Heart right ventricle (tissue), 16 donors: ENCODE data around the gene NGEF. TPM values are rescaled to one million over a fixed set of nuclear protein-coding genes. Genes with fewer than 3 reads are reported as not detected.
"Not testable (repeated sequence)": the region's sequence is repeated elsewhere in the genome, so short reads cannot be mapped to it uniquely, and the experiment has no call there.

Source experiments
- ATAC-seq, 8 donors: fragments of 200-7000 bp; cut with Tn5 transposase; one replicate each; pipeline ENCODE4 v1.9.1; 2020; ENCODE audit warnings: mild to moderate bottlenecking in 8 of 8, moderate library complexity in 8 of 8, moderate number of reproducible peaks in 1 of 8
- DNase-seq, 2 donors: peaks; one replicate each; pipeline ENCODE4 v3.0.0-alpha.2; 2020
- H3K27ac ChIP-seq, 10 donors: fragments of 200-600 bp; sonication (generic) in 2 of 10; one replicate each; pipeline versions ENCODE4 v1.5.0 to v1.8.0; 2020 to 2022; ENCODE audit warnings: mild to moderate bottlenecking in 3 of 10
- H3K27me3 ChIP-seq, 7 donors: fragments of 200-600 bp; one replicate each; pipeline ENCODE4 v1.8.0; 2021 to 2022; ENCODE audit warnings: mild to moderate bottlenecking in 2 of 7
- H3K36me3 ChIP-seq, 9 donors: fragments of 200-600 bp; sonication (generic) in 1 of 9; one replicate each; pipeline versions ENCODE4 v1.5.0 to v1.8.0; 2020 to 2022; ENCODE audit warnings: mild to moderate bottlenecking in 2 of 9
- H3K4me1 ChIP-seq, 9 donors: fragments of 200-600 bp; sonication (generic) in 1 of 9; one replicate each; pipeline versions ENCODE4 v1.5.0 to v1.8.0; 2020 to 2022; ENCODE audit warnings: mild to moderate bottlenecking in 4 of 9
- H3K4me3 ChIP-seq, 10 donors: fragments of 200-600 bp; sonication (generic) in 2 of 10; one replicate each; pipeline versions ENCODE4 v1.5.0 to v1.8.0; 2020 to 2022; ENCODE audit warnings: mild to moderate bottlenecking in 7 of 10, moderate library complexity in 2 of 10
- H3K9me3 ChIP-seq, 11 donors: fragments of 200-600 bp in 10 of 11; sonication (generic) in 2 of 11; one replicate each; pipeline versions ENCODE4 v1.5.0 to v1.8.0; 2013 to 2022; ENCODE audit warnings: mild to moderate bottlenecking in 2 of 11, control low read depth in 1 of 11, moderate library complexity in 1 of 11
- CTCF ChIP-seq, 9 donors: fragments of 200-600 bp; sonication (generic) in 2 of 9; IDR thresholded peaks; one replicate each; pipeline versions ENCODE4 v1.5.0 to v1.8.0; 2021 to 2022; ENCODE audit warnings: antibody characterized with exemption in 9 of 9, mild to moderate bottlenecking in 5 of 9, moderate library complexity in 1 of 9
- WGBS, 2 donors: extraction: QIAGEN DNeasy Blood & Tissue Kit; methylation state at CpG; one replicate each; pipeline ENCODE4 v1.1.7; 2013; ENCODE audit warnings: inconsistent platforms in 1 of 2; 5-methylcytosine and 5-hydroxymethylcytosine counted together
- intact Hi-C, 10 donors: fragments of 100-400 bp; cut with DNase I; formaldehyde crosslinking; loops; one replicate each; pipeline versions ENCODE4 v1.11.1 to v1.14.2; 2022
- polyA plus RNA-seq, 2 donors: library from polyadenylated mRNA; stranded (reverse); fragments of 200-250 nt; gene quantifications; one replicate each; pipeline ENCODE4 v1.2.3, GENCODE V29; 2013
- total RNA-seq, 10 donors: library from RNA; stranded (reverse); fragmentation: NEBNext Ultra II Directional in 3 of 10; extraction: Animal tissue kit (Norgen Biotek cat#: 25700) in 3 of 10; gene quantifications; one replicate each; pipeline versions ENCODE4 v1.2.1 to v1.2.4, GENCODE V29; 2021 to 2023
- donor health status: Arrhythmogenic right ventricular cardiomyopathy.
- donor health status: ischemic (EF 13 %, LVEDD 7.1; RV severe dilation, severe dysfunction).
- donor health status: healthy with polysubstance abuse.
- donor health status: DM: no; HTN: yes; CAD: no.
- donor health status: DM: no; HTN: no; CAD: no.
- donor health status: ischemic (EF 25% LVEDD 6.9; RV normal size, moderate dysfunction).
- donor health status: ischemic (EF 25% LVEDD 5.7; RV mildly dilated, moderate dysfunction).
- donor health status: healthy.
- donor health status: DM: yes; HTN: yes; CAD: no.
- donor health status: Ischemic cardiomyopathy.
- donor health status: ischemic (EF 35%, LVEDD 5.7; RV mildly dilated, moderate dysfunction).
- donor health status: nonischemic (EF 11% LVEDD 7.7; RV severe dilation, severe dysfunction).
- donor health status: DM: yes; HTN: yes; CAD: no.
- donor health status: PGD.
- donor health status: ischemic (EF 29% LVEDD 5.4; RV normal size, mild dysfunction).
- donor health status: nonischemic (EF 23%, LVEDD 6.1; RV moderate dilation, normal function).

The NGEF gene
- total and polyA plus RNA-seq, 12 donors: 0.27 to 0.75 (median 0.54) TPM; not detected in 3

DNA sequence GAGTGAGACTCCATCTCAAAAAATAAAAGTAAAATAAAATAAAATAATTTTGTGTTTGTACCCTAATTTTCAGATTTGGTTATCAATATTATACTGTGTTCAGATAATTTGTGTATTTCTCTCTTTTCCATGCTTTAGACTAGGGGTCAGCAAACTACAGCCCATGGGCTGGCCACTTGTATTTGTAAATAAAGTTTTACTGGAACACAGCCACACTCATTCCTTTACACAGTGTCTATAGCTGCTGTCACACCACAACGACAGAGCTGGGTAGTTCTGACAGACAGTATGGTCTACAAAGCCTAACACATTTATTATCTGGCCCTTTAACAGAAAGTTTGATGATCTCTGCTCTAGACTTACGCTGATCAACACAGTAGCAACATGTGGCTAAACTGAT, 99.2 kb downstream of the NGEF start:
- ATAC-seq: no peak
- Histone ChIP-seq H3K4me3 (no peak overlapping the region), H3K27ac (no peak overlapping the region), H3K4me1 (no peaks in the 10 kb centered on the region), H3K27me3 (peaks cover 0 to 68% (median 55%) of the 10 kb centered on the region in 7 donors), H3K9me3 (peaks cover 0 to 21% (median 7%) of the 10 kb centered on the region in 11 donors), H3K36me3 (no peaks in the 10 kb centered on the region)
- DNase-seq: no peak
- intact Hi-C loops: no loop called here
- no peak for TF ChIP-seq CTCF (IDR thresholded peaks at IDR 0.05)
- 68% methylated on average over 2 of the region's 2 CpGs for WGBS, 2 donors

DNA sequence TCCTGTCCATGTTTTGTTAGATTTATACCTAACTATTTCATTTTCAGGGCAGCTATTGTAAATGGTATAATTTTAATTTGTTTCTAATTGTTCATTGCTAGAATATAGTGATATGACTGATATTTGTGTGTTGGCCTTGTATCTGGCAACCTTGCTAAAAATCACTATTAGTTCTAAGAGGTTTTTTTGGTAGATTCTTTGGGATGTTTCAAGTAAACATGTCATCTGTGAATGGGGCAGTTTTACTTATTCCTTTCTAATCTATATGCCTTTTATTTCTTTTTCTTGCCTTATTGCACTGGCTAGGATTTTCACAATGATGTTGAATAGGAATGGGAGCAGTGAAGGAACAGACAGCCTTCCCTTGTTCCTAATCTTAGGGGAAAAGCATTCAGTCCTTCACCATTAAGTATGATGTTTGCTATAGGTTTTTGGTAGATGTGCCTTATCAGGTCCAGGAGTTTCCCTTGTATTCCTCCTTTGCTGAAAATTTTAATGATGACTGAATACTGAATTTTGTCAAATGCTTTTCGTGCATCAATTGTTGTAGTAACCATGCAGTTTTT, 101.3 kb downstream of the NGEF start:
- Histone ChIP-seq H3K9me3 (peaks cover 0 to 21% (median 7%) of the 10 kb centered on the region in 11 donors), H3K4me1 (no peaks in the 10 kb centered on the region), H3K27ac (no peak overlapping the region), H3K27me3 (peaks cover 0 to 52% (median 44%) of the 10 kb centered on the region in 7 donors), H3K4me3 (no peak overlapping the region), H3K36me3 (no peaks in the 10 kb centered on the region)
- DNase-seq: no peak
- no peak for ATAC-seq
- TF ChIP-seq CTCF (IDR thresholded peaks at IDR 0.05): no peak
- WGBS, 2 donors: 51 to 52% methylated on average over 1 of the region's 1 CpG
- intact Hi-C loops: no loop called here

DNA sequence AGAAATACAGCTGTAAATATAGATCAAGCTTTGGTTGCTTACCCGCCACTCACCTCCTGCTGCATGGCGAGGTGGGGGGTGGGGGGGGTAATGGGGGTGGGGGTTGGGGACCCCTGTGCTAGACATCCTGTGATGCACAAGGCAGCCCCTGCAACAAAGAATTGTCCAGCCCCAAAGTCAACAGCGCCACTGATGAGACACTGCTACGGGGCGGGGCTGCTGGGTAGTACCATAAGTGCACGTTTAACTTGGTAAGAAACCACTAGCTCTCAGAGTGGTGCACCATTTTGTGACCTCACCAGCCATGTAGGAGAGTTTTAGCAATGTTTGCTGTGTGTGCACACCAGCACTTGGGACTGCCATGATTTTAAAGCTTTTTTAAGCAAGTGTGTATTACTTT, 102.7 kb downstream of the NGEF start:
- intact Hi-C loops: no loop called here
- ATAC-seq (no peak), DNase-seq (no peak)
- Histone ChIP-seq H3K36me3 (no peaks in the 10 kb centered on the region), H3K9me3 (peaks cover 0 to 21% (median 7%) of the 10 kb centered on the region in 11 donors), H3K4me1 (no peaks in the 10 kb centered on the region), H3K27me3 (peaks cover 0 to 39% (median 32%) of the 10 kb centered on the region in 7 donors), H3K4me3 (no peak overlapping the region), H3K27ac (no peak overlapping the region)
- 84 to 94% methylated on average over 6 of the region's 6 CpGs for WGBS, 2 donors
- no peak for TF ChIP-seq CTCF (IDR thresholded peaks at IDR 0.05)

DNA sequence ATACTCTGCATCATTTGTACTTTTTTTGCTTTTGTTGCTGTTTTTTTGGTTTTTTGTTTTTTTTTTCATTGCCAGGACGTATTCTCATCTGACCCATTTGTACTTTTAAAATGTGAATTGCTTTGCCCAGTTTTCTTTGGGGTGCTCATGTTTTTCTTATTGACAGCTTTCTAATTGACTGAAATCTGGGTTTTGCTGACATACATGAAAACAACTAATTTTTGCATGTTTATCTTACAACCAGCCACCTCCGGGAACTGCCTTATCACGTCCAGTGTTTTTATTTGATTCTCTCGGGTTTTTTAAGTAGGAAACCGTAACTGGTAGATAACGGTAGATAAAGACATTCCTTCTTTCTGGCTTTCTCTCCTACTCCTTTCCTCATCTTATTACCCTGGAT, 104.4 kb downstream of the NGEF start:
- Histone ChIP-seq H3K27ac (no peak overlapping the region), H3K36me3 (no peaks in the 10 kb centered on the region), H3K4me3 (no peak overlapping the region), H3K4me1 (no peaks in the 10 kb centered on the region), H3K27me3 (peaks cover 0 to 34% (median 24%) of the 10 kb centered on the region in 7 donors), H3K9me3 (peaks cover 0 to 21% (median 7%) of the 10 kb centered on the region in 11 donors)
- WGBS, 2 donors: 19 to 24% methylated on average over 6 of the region's 6 CpGs
- TF ChIP-seq CTCF (IDR thresholded peaks at IDR 0.05): no peak
- ATAC-seq (no peak), DNase-seq (no peak)
- intact Hi-C loops: no loop called here

- WGBS, 2 donors: 90 to 93% methylated on average over 9 of the region's 9 CpGs
- H3K4me3 ChIP-seq, intact Hi-C loops, ATAC-seq, H3K36me3 ChIP-seq, H3K27ac ChIP-seq, DNase-seq, H3K4me1 ChIP-seq: not testable (repeated sequence)
- H3K9me3 ChIP-seq: peaks cover 0 to 18% (median 7%) of the 10 kb centered on the region in 11 donors
- peaks cover 0 to 34% (median 18%) of the 10 kb centered on the region in 7 donors for H3K27me3 ChIP-seq
These were observed 105.4 kb downstream of the NGEF start for GRCh38 chr2:232907718-232908085.

DNA sequence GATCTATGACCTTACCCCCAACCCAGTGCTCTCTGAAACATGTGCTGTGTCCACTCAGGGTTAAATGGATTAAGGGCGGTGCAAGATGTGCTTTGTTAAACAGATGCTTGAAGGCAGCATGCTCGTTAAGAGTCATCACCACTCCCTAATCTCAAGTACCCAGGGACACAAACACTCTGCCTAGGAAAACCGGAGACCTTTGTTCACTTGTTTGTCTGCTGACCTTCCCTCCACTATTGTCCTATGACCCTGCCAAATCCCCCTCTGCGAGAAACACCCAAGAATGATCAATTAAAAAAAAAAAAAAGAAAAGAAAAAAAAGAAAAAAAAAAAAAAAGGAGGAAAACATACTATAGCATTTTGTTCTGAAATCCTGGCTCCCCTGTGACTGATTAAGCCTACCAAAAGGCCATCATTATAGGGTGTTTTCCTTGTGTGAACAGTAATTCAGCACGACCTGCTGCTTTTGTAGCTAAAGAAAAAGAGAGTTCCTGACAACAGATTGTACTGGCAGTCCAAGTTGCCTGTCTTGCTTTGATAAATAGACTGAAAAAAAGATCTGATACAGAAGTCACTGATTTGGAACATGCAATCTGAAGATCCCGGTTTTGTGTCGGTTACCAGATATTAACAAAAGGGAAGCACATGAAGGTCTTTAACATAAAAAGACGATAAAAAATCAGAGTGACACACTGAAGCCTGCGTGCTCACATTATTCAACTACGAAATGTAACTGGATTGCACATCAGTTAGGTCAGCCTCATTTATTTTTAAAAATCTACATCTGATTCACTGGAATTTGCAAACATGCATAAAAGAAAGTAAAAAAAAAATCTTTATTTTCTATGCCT, 106.0 kb downstream of the NGEF start:
- DNase-seq, ATAC-seq, H3K27ac ChIP-seq, H3K4me3 ChIP-seq, H3K4me1 ChIP-seq, H3K36me3 ChIP-seq, intact Hi-C loops: not testable (repeated sequence)
- 55 to 62% methylated on average over 7 to 8 of the region's 10 CpGs for WGBS, 2 donors
- Histone ChIP-seq H3K27me3 (peaks cover 0 to 40% (median 23%) of the 10 kb centered on the region in 7 donors), H3K9me3 (peaks cover 0 to 12% (median 7%) of the 10 kb centered on the region in 11 donors)
